ENCODE measurements around the gene MDFIC. TPM values are rescaled to one million over a fixed set of nuclear protein-coding genes. Genes with fewer than 3 reads are reported as not detected.
A peak's percentile ranks its signal among the peaks of the same experiment; 100 is the strongest.

Gene MDFIC
- total RNA-seq, 1 donor from 2014 or later = 13.3 TPM

GRCh38 chr7:114975401-114975800, 53.5 kb downstream of the MDFIC start:
- TF ChIP-seq CTCF (IDR thresholded peaks at IDR 0.05) = no peak
- intact Hi-C loops (cut with DNase I) = no loop called here
- H3K4me1 ChIP-seq = peaks cover 0 to 3% of the 10 kb centered on the region in 2 donors
- H3K4me3 ChIP-seq = no peak overlapping the region
- no peaks in the 10 kb centered on the region for H3K27me3 ChIP-seq
- no peaks in the 10 kb centered on the region for H3K9me3 ChIP-seq
- no peaks in the 10 kb centered on the region for H3K36me3 ChIP-seq
- no peak for DNase-seq (ENCODE audit: low spot score in 2 of 2)
- H3K27ac ChIP-seq = no peak overlapping the region

GRCh38 chr7:114976666-114977065, 54.8 kb downstream of the MDFIC start:
- intact Hi-C loops (cut with DNase I) = no loop called here
- H3K36me3 ChIP-seq = no peaks in the 10 kb centered on the region
- no peak for TF ChIP-seq CTCF (IDR thresholded peaks at IDR 0.05)

DNA sequence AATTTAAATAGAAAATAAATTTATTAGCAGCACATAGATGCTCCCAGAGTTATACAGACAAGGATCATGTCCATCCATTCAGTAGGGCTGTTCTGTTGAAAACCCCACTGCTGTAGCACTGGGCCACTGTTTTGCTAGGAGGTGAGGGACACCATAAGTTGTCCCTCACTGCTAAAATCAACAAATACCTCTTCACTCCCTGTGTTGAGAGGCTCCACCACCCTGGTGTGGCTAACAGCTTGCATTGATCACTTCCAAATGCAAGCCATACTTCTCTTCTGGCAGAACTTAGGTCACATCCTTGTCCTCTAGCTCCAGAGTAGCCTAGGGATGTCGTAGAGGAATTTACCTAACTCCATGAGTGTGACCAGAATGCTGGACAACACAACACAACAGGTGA, 55.4 kb downstream of the MDFIC start:
- no peak for TF ChIP-seq CTCF (IDR thresholded peaks at IDR 0.05)
- intact Hi-C loops (cut with DNase I) = no loop called here
- H3K4me3 ChIP-seq = no peak overlapping the region
- H3K4me1 ChIP-seq = peaks cover 0 to 3% of the 10 kb centered on the region in 2 donors
- H3K27me3 ChIP-seq = no peaks in the 10 kb centered on the region
- no peaks in the 10 kb centered on the region for H3K9me3 ChIP-seq
- DNase-seq (ENCODE audit: low spot score in 2 of 2) = no peak
- no peak overlapping the region for H3K27ac ChIP-seq
- no peaks in the 10 kb centered on the region for H3K36me3 ChIP-seq

More at GRCh38 chr7:114976666-114977065, 54.8 kb downstream of the MDFIC start:
- no peaks in the 10 kb centered on the region for H3K9me3 ChIP-seq
- H3K27ac ChIP-seq = no peak overlapping the region
- peaks cover 0 to 3% of the 10 kb centered on the region in 2 donors for H3K4me1 ChIP-seq
- H3K4me3 ChIP-seq = no peak overlapping the region
- no peaks in the 10 kb centered on the region for H3K27me3 ChIP-seq
- DNase-seq (ENCODE audit: low spot score in 2 of 2) = no peak

GRCh38 chr7:114979388-114979787, 57.5 kb downstream of the MDFIC start:
- Histone ChIP-seq H3K27ac (no peak overlapping the region), H3K27me3 (no peaks in the 10 kb centered on the region), H3K4me3 (no peak overlapping the region), H3K9me3 (no peaks in the 10 kb centered on the region), H3K4me1 (peaks cover 0 to 3% of the 10 kb centered on the region in 2 donors), H3K36me3 (no peaks in the 10 kb centered on the region)
- no peak for TF ChIP-seq CTCF (IDR thresholded peaks at IDR 0.05)
- peak in 1 of 2 donors; percentile 67 for DNase-seq (ENCODE audit: low spot score in 2 of 2)
- intact Hi-C loops (cut with DNase I) = no loop called here

DNA sequence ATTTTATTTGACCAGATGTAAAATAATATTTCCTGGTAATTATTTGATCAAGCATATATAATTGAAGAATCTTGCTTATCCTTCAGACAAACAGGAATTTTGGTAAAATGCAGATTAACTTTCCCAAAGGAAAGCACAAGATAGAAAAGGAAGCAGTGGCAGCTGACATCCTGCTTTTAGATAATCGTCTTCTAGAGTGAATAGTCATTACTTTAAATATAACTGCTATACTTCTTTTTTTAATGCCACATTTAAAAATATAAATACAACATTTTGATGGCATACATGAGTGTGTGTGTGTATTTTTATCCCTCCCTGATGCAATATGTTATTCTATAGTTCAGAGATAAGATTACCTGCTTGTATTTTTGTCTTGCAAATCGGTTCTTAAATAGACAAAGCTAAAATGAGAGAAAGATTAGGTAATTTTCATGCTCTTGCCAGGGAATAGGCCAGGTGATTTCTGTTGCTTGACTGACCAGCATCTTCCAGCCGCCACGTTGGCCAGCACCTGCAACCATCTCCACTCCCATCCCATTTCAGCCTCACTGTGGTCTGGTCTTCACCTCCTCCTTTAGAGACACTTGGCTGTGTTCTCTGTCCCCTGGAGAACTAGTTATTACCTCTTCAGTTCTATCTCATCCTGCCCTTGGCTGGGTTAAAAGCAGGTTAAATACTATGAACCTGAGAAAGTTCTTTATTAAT, 58.1 kb downstream of the MDFIC start:
- Histone ChIP-seq H3K9me3 (no peaks in the 10 kb centered on the region), H3K4me3 (no peak overlapping the region), H3K36me3 (no peaks in the 10 kb centered on the region), H3K27ac (no peak overlapping the region), H3K27me3 (no peaks in the 10 kb centered on the region), H3K4me1 (peaks cover 0 to 3% of the 10 kb centered on the region in 2 donors)
- DNase-seq (ENCODE audit: low spot score in 2 of 2) = no peak
- intact Hi-C loops (cut with DNase I) = no loop called here
- TF ChIP-seq CTCF (IDR thresholded peaks at IDR 0.05) = no peak
